H9 (cell line): ENCODE measurements around the gene DNAJC12. TPM values are rescaled to one million over a fixed set of nuclear protein-coding genes. Genes with fewer than 3 reads are reported as not detected.

Experiments used
- DNase-seq: peaks from one replicate; pipeline ENCODE4 v3.0.0-alpha.2; 2017
- H2AFZ ChIP-seq: one replicate; pipeline ENCODE4 v1.6.1; 2013; ENCODE audit warnings: mild to moderate bottlenecking, low read length, control low read depth, moderate library complexity
- H2AK5ac ChIP-seq: 2 replicates; pipeline ENCODE4 v1.6.1; 2013; ENCODE audit warnings: low read length, control low read depth, mixed read lengths; ENCODE audit not compliant: insufficient read length
- H2BK120ac ChIP-seq: one replicate; pipeline ENCODE4 v1.6.1; 2013; ENCODE audit warnings: low read depth, mild to moderate bottlenecking, low read length, control low read depth, inconsistent platforms; ENCODE audit not compliant: poor library complexity, severe bottlenecking
- H2BK12ac ChIP-seq: 2 replicates; pipeline ENCODE4 v1.6.1; 2013; ENCODE audit warnings: low read length, control low read depth, mixed read lengths, low read depth; ENCODE audit not compliant: insufficient read length
- H2BK15ac ChIP-seq: 2 replicates; pipeline ENCODE4 v1.6.1; 2013; ENCODE audit warnings: low read depth, low read length, control low read depth
- H2BK20ac ChIP-seq: one replicate; pipeline ENCODE4 v1.6.1; 2013; ENCODE audit warnings: low read depth, mild to moderate bottlenecking, low read length, control low read depth, inconsistent platforms; ENCODE audit not compliant: poor library complexity, severe bottlenecking
- H2BK5ac ChIP-seq: 2 replicates; pipeline ENCODE4 v1.6.1; 2013; ENCODE audit warnings: low read length, control low read depth, mixed read lengths; ENCODE audit not compliant: insufficient read length
- H3K14ac ChIP-seq: 2 replicates; pipeline ENCODE4 v1.6.1; 2013; ENCODE audit warnings: low read length, control low read depth; ENCODE audit not compliant: insufficient read depth
- H3K18ac ChIP-seq: 2 replicates; pipeline ENCODE4 v1.6.1; 2013; ENCODE audit warnings: low read depth, mild to moderate bottlenecking, mixed read lengths, low read length, control low read depth; ENCODE audit not compliant: insufficient read length
- H3K23ac ChIP-seq: 2 replicates; pipeline ENCODE4 v1.6.1; 2013; ENCODE audit warnings: low read length, control low read depth, mixed read lengths, low read depth; ENCODE audit not compliant: insufficient read length
- H3K23me2 ChIP-seq: 2 replicates; pipeline ENCODE4 v1.6.1; 2013; ENCODE audit warnings: low read depth, mild to moderate bottlenecking, mixed read lengths, low read length, control low read depth; ENCODE audit not compliant: insufficient read length, poor library complexity, severe bottlenecking
- H3K27ac ChIP-seq: 2 replicates; pipeline ENCODE4 v1.5.1; 2013; ENCODE audit warnings: low read length, control low read depth, mixed read lengths, low read depth; ENCODE audit not compliant: insufficient read length
- H3K27me3 ChIP-seq: 2 replicates; pipeline ENCODE4 v1.6.1; 2013; ENCODE audit warnings: low read length, control low read depth, inconsistent platforms; ENCODE audit not compliant: insufficient read depth
- H3K4ac ChIP-seq: 2 replicates; pipeline ENCODE4 v1.6.1; 2013; ENCODE audit warnings: low read depth, mild to moderate bottlenecking, control low read depth, inconsistent platforms, low read length, moderate library complexity
- H3K4me1 ChIP-seq: 2 replicates; pipeline ENCODE4 v1.6.1; 2013; ENCODE audit warnings: low read length, control low read depth, inconsistent platforms; ENCODE audit not compliant: insufficient read depth
- H3K4me2 ChIP-seq: 2 replicates; pipeline ENCODE4 v1.6.1; 2013; ENCODE audit warnings: low read length, control low read depth, mixed read lengths; ENCODE audit not compliant: insufficient read length, insufficient read depth
- H3K56ac ChIP-seq: 2 replicates; pipeline ENCODE4 v1.6.1; 2013; ENCODE audit warnings: low read depth, mild to moderate bottlenecking, mixed read lengths, low read length, control low read depth; ENCODE audit not compliant: insufficient read length
- H3K79me1 ChIP-seq: 2 replicates; pipeline ENCODE4 v1.6.1; 2013; ENCODE audit warnings: low read depth, mild to moderate bottlenecking, moderate library complexity, low read length, control low read depth, inconsistent platforms; ENCODE audit not compliant: insufficient read depth, poor library complexity, severe bottlenecking
- H3K79me2 ChIP-seq: 2 replicates; pipeline ENCODE4 v1.6.1; 2013; ENCODE audit warnings: low read length, control low read depth, inconsistent platforms; ENCODE audit not compliant: insufficient read depth
- H3K9ac ChIP-seq: 2 replicates; pipeline ENCODE4 v1.6.1; 2013; ENCODE audit warnings: low read length, control low read depth, mixed read lengths; ENCODE audit not compliant: insufficient read length; ENCODE audit errors: extremely low read depth
- H3K9me3 ChIP-seq: one replicate; pipeline ENCODE4 v1.6.1; 2013; ENCODE audit warnings: low read depth, low read length, inconsistent platforms; ENCODE audit not compliant: control insufficient read depth
- H3T11ph ChIP-seq: one replicate; pipeline ENCODE4 v1.6.1; 2013; ENCODE audit warnings: mild to moderate bottlenecking, low read length, control low read depth, inconsistent platforms
- H4K20me1 ChIP-seq: one replicate; pipeline ENCODE4 v1.6.1; 2013; ENCODE audit not compliant: control insufficient read depth, insufficient read length, insufficient read depth
- H4K5ac ChIP-seq: 2 replicates; pipeline ENCODE4 v1.6.1; 2013; ENCODE audit warnings: low read depth, mild to moderate bottlenecking, mixed read lengths, low read length, control low read depth; ENCODE audit not compliant: insufficient read length
- H4K8ac ChIP-seq: replicated peaks from 2 replicates; pipeline ENCODE4 v1.6.1; 2013; ENCODE audit warnings: low read length, control low read depth, mixed read lengths, low read depth; ENCODE audit not compliant: insufficient read length
- H4K91ac ChIP-seq: 2 replicates; pipeline ENCODE4 v1.6.1; 2013; ENCODE audit warnings: low read depth, mild to moderate bottlenecking, moderate library complexity, mixed read lengths, low read length, control low read depth; ENCODE audit not compliant: insufficient read length
- H3K27ac Mint-ChIP-seq, 3 experiments: 2 replicates in 2 of 3; 3 replicates in 1 of 3; pipeline ENCODE4 v1.8.0; 2020 to 2021; ENCODE audit warnings: mixed read lengths in 3 of 3, mild to moderate bottlenecking in 1 of 3, moderate library complexity in 1 of 3
- H3K27me3 Mint-ChIP-seq: 2 replicates; pipeline ENCODE4 v1.8.0; 2021; ENCODE audit warnings: low read depth, mild to moderate bottlenecking, moderate library complexity, mixed read lengths
- H3K36me3 Mint-ChIP-seq, 3 experiments: 2 replicates in 2 of 3; 3 replicates in 1 of 3; pipeline ENCODE4 v1.8.0; 2020 to 2021; ENCODE audit warnings: low read depth in 3 of 3, mixed read lengths in 3 of 3; ENCODE audit not compliant: insufficient read depth in 1 of 3
- H3K4me1 Mint-ChIP-seq, 2 experiments: 2 replicates each; pipeline ENCODE4 v1.8.0; 2020; ENCODE audit warnings: mixed read lengths in 2 of 2
- H3K4me3 Mint-ChIP-seq, 2 experiments: 2 replicates in 1 of 2; 3 replicates in 1 of 2; pipeline ENCODE4 v1.8.0; 2020 to 2021; ENCODE audit warnings: mild to moderate bottlenecking in 2 of 2, mixed read lengths in 2 of 2, moderate library complexity in 1 of 2
- H3K9me3 Mint-ChIP-seq, 2 experiments: 2 replicates in 1 of 2; 3 replicates in 1 of 2; pipeline ENCODE4 v1.8.0; 2020; ENCODE audit warnings: mild to moderate bottlenecking in 2 of 2, mixed read lengths in 2 of 2, moderate library complexity in 1 of 2
- CTCF ChIP-seq: fragments of 200-600 bp; sonication (generic); conservative IDR thresholded peaks from 3 replicates; pipeline ENCODE4 v1.8.0; 2021; ENCODE audit warnings: antibody characterized with exemption, mild to moderate bottlenecking
- WGBS: extraction: QIAGEN DNeasy Blood & Tissue Kit; methylation state at CpG from one replicate; pipeline ENCODE4 v1.1.7; 2013; ENCODE audit warnings: missing lambda C conversion rate, low lambda C conversion rate, mixed read lengths; ENCODE audit not compliant: insufficient read length; ENCODE audit errors: extremely low coverage; 5-methylcytosine and 5-hydroxymethylcytosine counted together
- total RNA-seq: library from RNA; stranded (reverse); gene quantifications from 2 replicates; pipeline ENCODE4 v1.2.1, GENCODE V29; 2021

Gene DNAJC12
- total RNA-seq, 1 experiment from 2014 or later, result 0.85 TPM

GRCh38 chr10:67827811-67828210, 10.2 kb downstream of the DNAJC12 start:
- no peaks in the 10 kb centered on the region for H3K9me3 Mint-ChIP-seq
- Histone ChIP-seq H4K91ac (no peak overlapping the region), H3K4me2 (no peak overlapping the region), H3K56ac (no peak overlapping the region), H2BK120ac (no peak overlapping the region), H3K23me2 (no peaks in the 10 kb centered on the region), H3K14ac (no peak overlapping the region), H2BK5ac (no peak overlapping the region), H2BK12ac (no peak overlapping the region), H4K8ac (no peak overlapping the region), H2BK15ac (no peak overlapping the region), H2AFZ (no peak overlapping the region), H3K27ac (no peak overlapping the region), H3K4ac (no peak overlapping the region), H3K79me2 (no peaks in the 10 kb centered on the region), H2BK20ac (no peak overlapping the region), H3T11ph (no peak overlapping the region), H3K27me3 (no peaks in the 10 kb centered on the region), H3K79me1 (no peaks in the 10 kb centered on the region), H3K18ac (no peak overlapping the region), H3K9me3 (no peaks in the 10 kb centered on the region), H3K23ac (no peak overlapping the region), H2AK5ac (no peak overlapping the region), H3K4me1 (no peaks in the 10 kb centered on the region), H4K20me1 (no peaks in the 10 kb centered on the region), H3K9ac (no peak overlapping the region), H4K5ac (no peak overlapping the region)
- H3K4me1 Mint-ChIP-seq, result peaks cover 4 to 5% of the 10 kb centered on the region in 2 experiments
- no CpG with 5 or more reads among the region's 3 CpGs for WGBS
- H3K36me3 Mint-ChIP-seq, result no peaks in the 10 kb centered on the region
- no peak overlapping the region for H3K27ac Mint-ChIP-seq
- TF ChIP-seq CTCF, result no peak
- no peak overlapping the region for H3K4me3 Mint-ChIP-seq
- H3K27me3 Mint-ChIP-seq, result no peaks in the 10 kb centered on the region
- DNase-seq, result no peak
